ENCODE results near the gene CAMSAP1.
"Not testable (repeated sequence)": the region's sequence is repeated elsewhere in the genome, so short reads cannot be mapped to it uniquely, and the experiment has no call there.

Gene CAMSAP1

DNA sequence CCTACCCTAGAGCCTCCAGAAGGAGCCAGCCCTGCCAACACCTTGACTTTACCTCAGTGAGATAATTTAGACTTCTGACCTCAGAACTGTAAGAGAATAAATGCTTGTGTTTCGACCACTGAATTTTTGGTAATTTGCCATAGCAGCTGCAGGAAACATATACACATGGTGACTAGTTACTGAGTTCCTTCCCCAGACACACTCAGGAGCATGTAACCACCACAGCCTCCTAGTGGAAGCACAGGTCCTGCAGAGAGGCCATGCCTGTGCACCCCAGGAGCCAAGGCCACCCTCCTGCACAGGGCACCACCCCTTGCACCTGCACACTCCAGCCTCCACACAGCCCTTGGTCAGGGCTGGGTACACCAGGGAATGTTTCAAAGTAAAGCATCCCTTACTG is 7.6 kb upstream of the CAMSAP1 start:
- TF ChIP-seq, protein P1, sequence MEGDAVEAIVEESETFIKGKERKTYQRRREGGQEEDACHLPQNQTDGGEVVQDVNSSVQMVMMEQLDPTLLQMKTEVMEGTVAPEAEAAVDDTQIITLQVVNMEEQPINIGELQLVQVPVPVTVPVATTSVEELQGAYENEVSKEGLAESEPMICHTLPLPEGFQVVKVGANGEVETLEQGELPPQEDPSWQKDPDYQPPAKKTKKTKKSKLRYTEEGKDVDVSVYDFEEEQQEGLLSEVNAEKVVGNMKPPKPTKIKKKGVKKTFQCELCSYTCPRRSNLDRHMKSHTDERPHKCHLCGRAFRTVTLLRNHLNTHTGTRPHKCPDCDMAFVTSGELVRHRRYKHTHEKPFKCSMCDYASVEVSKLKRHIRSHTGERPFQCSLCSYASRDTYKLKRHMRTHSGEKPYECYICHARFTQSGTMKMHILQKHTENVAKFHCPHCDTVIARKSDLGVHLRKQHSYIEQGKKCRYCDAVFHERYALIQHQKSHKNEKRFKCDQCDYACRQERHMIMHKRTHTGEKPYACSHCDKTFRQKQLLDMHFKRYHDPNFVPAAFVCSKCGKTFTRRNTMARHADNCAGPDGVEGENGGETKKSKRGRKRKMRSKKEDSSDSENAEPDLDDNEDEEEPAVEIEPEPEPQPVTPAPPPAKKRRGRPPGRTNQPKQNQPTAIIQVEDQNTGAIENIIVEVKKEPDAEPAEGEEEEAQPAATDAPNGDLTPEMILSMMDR (IDR thresholded peaks at IDR 0.05; ENCODE audit: control insufficient read depth, insufficient read depth, low read depth, low read length, missing control alignments) = no peak
- DNase-seq (ENCODE audit: low read depth) = no peak
- no peak overlapping the region for H3K4me3 ChIP-seq (ENCODE audit: control insufficient read depth, low read depth, low read length)

DNA sequence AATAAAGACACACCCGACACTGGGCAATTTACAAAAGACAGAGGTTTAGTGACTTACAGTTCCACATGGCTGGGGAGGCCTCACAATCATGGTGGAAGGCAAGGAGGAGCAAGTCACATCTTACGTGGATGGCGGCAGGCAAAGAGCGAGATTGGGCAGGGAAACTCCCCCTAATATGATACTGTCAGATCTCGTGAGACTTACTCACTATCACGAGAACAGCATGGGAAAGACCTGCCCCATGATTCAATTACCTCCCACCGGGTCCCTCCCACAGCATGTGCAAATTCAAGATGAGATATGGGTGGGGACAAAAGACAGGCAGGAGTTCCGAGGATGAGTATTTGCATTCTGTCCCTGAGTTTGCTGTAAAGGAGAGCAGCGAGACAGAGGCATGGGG is 3.9 kb upstream of the CAMSAP1 start:
- not testable (repeated sequence) for DNase-seq (ENCODE audit: low read depth); H3K4me3 ChIP-seq (ENCODE audit: control insufficient read depth, low read depth, low read length)

DNA sequence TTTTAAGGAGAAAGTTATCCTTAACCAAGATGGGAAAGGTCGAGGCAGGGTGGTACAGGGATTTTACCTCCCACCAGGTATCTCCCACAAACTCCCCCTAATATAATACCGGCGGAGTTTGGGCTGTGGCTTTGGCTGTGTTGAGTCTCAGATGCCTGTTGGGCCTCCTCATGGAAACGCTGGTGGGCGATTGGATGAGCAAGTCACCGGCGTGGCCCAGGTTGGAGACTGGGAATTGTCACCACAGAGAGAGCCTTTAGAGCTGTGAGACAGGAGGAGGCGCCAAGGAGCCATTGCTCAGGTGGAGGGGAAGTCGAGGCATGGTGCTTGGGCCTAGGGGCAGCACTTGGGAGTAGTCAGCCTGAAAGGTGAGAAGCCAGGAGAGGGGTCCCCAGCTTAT is 3.4 kb upstream of the CAMSAP1 start:
- H3K4me3 ChIP-seq (ENCODE audit: control insufficient read depth, low read depth, low read length) = no peak overlapping the region
- TF ChIP-seq, protein P1 (IDR thresholded peaks at IDR 0.05; ENCODE audit: control insufficient read depth, insufficient read depth, low read depth, low read length, missing control alignments) = no peak
- DNase-seq (ENCODE audit: low read depth) = no peak

DNA sequence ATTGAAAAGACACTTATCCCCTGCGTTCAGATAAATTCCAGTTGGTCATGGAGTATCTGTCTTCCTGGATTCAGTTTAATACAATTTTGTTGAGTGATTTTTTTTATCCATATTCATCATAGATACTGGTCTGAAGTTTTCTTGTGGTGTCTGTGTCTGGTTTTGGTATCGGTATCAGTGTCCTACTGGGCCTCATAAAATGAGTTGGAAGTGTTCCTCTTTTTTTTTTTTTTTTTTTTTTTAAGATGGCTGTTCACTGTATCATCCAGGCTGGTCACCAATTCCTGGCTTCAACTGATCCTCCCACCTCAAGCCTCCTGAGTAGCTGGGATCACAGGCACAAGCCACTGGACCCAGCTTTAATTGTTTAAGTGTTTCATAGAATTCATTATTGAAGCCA is 2.9 kb upstream of the CAMSAP1 start:
- TF ChIP-seq, protein P1 (IDR thresholded peaks at IDR 0.05; ENCODE audit: control insufficient read depth, insufficient read depth, low read depth, low read length, missing control alignments) = no peak
- H3K4me3 ChIP-seq (ENCODE audit: control insufficient read depth, low read depth, low read length) = no peak overlapping the region
- no peak for DNase-seq (ENCODE audit: low read depth)

DNA sequence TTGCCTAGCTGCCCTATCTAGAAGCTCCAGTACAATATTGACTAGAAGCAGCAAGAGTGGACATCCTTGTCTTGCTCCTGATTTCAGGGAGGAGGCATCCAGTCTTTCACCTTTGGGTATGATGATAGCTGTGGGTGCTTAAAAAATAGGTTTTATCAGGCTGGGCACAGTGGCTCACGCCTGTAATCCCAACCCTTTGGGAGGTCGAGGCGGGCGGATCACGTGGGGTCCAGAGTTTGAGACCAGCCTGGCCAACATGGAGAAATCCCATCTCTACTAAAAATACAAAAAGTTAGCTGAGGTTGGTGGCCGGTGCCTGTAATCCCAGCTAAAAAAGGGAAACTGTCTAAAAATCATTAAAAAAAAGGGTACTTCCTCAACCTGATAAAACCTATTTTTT is 2.0 kb upstream of the CAMSAP1 start:
- no peak for DNase-seq (ENCODE audit: low read depth)
- no peak overlapping the region for H3K4me3 ChIP-seq (ENCODE audit: control insufficient read depth, low read depth, low read length)
- TF ChIP-seq, protein P1 (IDR thresholded peaks at IDR 0.05; ENCODE audit: control insufficient read depth, insufficient read depth, low read depth, low read length, missing control alignments) = no peak

DNA sequence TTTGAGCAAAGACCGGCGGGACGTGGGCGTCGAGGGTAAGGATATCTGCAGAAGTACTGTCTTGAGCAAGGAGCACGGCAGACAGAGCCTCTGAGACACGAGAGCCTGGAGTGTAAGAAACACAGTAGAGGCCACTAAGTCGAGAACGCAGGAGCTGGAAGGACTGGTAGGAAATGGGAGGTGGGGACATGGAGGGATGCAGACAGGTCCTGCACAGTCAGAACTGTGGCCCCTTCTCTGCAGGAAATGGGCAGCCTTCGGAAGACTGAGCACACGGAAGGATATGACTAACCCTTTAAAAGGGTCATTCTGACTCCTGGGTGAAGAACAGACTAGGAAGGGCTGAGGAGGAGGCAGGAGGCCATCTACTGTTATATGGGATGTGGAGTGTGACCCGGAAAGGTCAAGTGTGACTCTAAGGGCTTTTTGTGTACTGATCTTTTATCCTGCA is 1.4 kb upstream of the CAMSAP1 start:
- H3K4me3 ChIP-seq (ENCODE audit: control insufficient read depth, low read depth, low read length) = peak overlapping the region; percentile 86
- no peak for DNase-seq (ENCODE audit: low read depth)
- TF ChIP-seq, protein P1 (IDR thresholded peaks at IDR 0.05; ENCODE audit: control insufficient read depth, insufficient read depth, low read depth, low read length, missing control alignments) = no peak

DNA sequence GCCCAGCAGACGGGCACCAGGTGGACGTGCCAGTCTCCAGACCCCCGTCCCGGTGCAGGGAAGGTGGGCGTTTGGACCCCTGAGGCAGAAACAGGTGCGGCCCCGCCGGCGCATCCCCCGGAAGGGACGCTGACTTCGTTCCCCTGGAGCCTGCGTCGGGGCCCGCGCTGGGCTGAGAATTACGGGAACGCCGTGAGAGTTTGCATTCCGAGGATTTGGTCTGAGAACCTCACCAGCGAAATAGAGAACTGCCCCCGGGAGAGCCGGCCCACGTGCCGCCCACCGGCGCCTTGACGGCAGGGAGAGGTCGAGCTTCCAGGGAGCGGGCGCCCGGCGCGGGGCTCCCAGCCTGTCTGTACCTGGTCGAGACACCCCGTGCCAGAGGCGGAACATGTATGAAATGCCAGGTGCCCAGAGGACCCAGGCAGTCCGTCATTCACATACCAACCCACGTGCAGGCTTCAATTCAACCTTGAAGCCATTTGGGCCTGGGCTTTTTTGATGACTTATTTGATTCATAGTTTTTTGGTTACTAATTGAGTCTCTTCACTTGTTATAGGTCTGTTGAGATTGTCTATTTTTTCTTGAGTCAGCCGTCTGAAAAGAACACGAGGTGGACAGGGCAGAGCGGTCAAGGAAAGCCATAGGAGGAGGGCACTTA is 877 bp upstream of the CAMSAP1 start:
- DNase-seq (ENCODE audit: low read depth) = no peak
- TF ChIP-seq, protein P1 (IDR thresholded peaks at IDR 0.05; ENCODE audit: control insufficient read depth, insufficient read depth, low read depth, low read length, missing control alignments) = no peak
- H3K4me3 ChIP-seq (ENCODE audit: control insufficient read depth, low read depth, low read length) = peak overlapping the region; percentile 86
